ENCODE results near the gene NPBWR2.

DNA sequence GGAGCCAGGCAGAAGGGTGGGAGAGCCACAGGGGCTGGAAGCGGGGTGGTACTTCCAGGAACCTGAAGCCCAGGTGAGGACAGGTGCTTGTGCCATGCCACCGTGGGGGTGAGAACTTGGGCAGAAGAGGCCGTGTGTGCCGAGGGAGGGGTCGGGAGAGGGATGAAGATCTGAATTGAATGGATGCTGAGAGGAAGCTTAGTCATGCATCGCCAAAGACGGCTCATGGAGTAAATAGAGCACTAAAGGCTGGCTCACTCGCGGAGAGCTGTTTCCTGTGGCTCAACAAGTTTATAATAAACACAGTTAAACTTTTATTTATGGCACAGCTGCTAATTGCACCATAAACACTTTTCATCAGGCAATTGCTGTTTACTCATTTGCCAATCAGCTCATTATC lies 35.2 kb upstream of the NPBWR2 start:
- no peak for TF ChIP-seq HDAC6 (IDR thresholded peaks at IDR 0.05; ENCODE audit: low read depth, low read length)
- TF ChIP-seq MYNN (IDR thresholded peaks at IDR 0.05), result no peak
- no peak for TF ChIP-seq MYNN (CRISPR knock-in tag; IDR thresholded peaks at IDR 0.05)
- no peak for TF ChIP-seq KLF16 (IDR thresholded peaks at IDR 0.05)
- TF ChIP-seq YBX1 (IDR thresholded peaks at IDR 0.05), result no peak
